H1 (cell line): ENCODE data around the gene CENPA.

Source experiments
- ATF3 ChIP-seq: IDR thresholded peaks from 2 replicates; pipeline ENCODE4 v1.6.1; 2011; ENCODE audit warnings: low read depth, mild to moderate bottlenecking, low read length; ENCODE audit not compliant: insufficient read depth
- CTCF ChIP-seq, 3 experiments: IDR thresholded peaks; 1 replicate in 2 of 3; 2 replicates in 1 of 3; pipeline versions ENCODE4 v1.5.1 to v1.6.1; 2011; ENCODE audit warnings: low read length in 3 of 3, mild to moderate bottlenecking in 3 of 3, inconsistent platforms in 2 of 3, low read depth in 1 of 3, moderate library complexity in 1 of 3; ENCODE audit not compliant: insufficient read depth in 1 of 3; ENCODE audit errors: control extremely low read depth in 1 of 3
- EP300 ChIP-seq, 2 experiments: IDR thresholded peaks; 1 replicate in 1 of 2; 2 replicates in 1 of 2; pipeline ENCODE4 v1.6.1; 2011 to 2012; ENCODE audit warnings: low read depth in 2 of 2, low read length in 2 of 2, mild to moderate bottlenecking in 2 of 2, borderline replicate concordance in 1 of 2, inconsistent platforms in 1 of 2, moderate library complexity in 1 of 2
- HDAC6 ChIP-seq: IDR thresholded peaks from one replicate; pipeline ENCODE4 v1.7.1; 2012; ENCODE audit warnings: low read depth, mild to moderate bottlenecking, inconsistent platforms, low read length, moderate library complexity
- JUN ChIP-seq: IDR thresholded peaks from 2 replicates; pipeline ENCODE4 v1.6.1; 2011; ENCODE audit warnings: low read depth, mild to moderate bottlenecking, improper control_type of control experiment, low read length
- JUND ChIP-seq: IDR thresholded peaks from 2 replicates; pipeline ENCODE4 v1.6.1; 2011; ENCODE audit warnings: mild to moderate bottlenecking, improper control_type of control experiment, low read length
- MAFK ChIP-seq: IDR thresholded peaks from 2 replicates; pipeline ENCODE4 v1.6.1; 2012; ENCODE audit warnings: low read depth, mild to moderate bottlenecking, improper control_type of control experiment, low read length
- PHF8 ChIP-seq: fragments of 200-600 bp; sonication (generic); conservative IDR thresholded peaks from 2 replicates; pipeline ENCODE4 v1.7.1; 2012; ENCODE audit warnings: low read depth, mild to moderate bottlenecking, inconsistent platforms, low read length, moderate library complexity
- POLR2A ChIP-seq, 2 experiments: IDR thresholded peaks; 1 replicate in 1 of 2; 2 replicates in 1 of 2; pipeline ENCODE4 v1.6.1; 2011; ENCODE audit warnings: low read depth in 2 of 2, low read length in 2 of 2, mild to moderate bottlenecking in 2 of 2; ENCODE audit errors: control extremely low read depth in 1 of 2
- POLR2AphosphoS5 ChIP-seq: IDR thresholded peaks from 2 replicates; pipeline ENCODE4 v1.6.1; 2011; ENCODE audit warnings: low read depth, low read length
- SIN3A ChIP-seq, 2 experiments: IDR thresholded peaks in 1 of 2; conservative IDR thresholded peaks in 1 of 2; 2 replicates each; pipeline ENCODE4 v1.6.1; 2011 to 2012; ENCODE audit warnings: low read length in 2 of 2, improper control_type of control experiment in 1 of 2, low read depth in 1 of 2, mild to moderate bottlenecking in 1 of 2
- TAF7 ChIP-seq: optimal IDR thresholded peaks from 2 replicates; pipeline ENCODE3; 2011; ENCODE audit warnings: low read depth, mild to moderate bottlenecking, inconsistent platforms, low read length, moderate library complexity, borderline replicate concordance

GRCh38 chr2:26757873-26758789 is 27.7 kb upstream of the CENPA start:
- no peak for TF ChIP-seq CTCF (IDR thresholded peaks at IDR 0.05; ENCODE audit: control extremely low read depth in 1 of 3, insufficient read depth in 1 of 3, low read depth in 1 of 3, low read length in 3 of 3)
- no peak; the same call in 1 of the 2 replicates for TF ChIP-seq POLR2AphosphoS5
- TF ChIP-seq EP300 (IDR thresholded peaks at IDR 0.05; ENCODE audit: borderline replicate concordance in 1 of 2, low read depth in 2 of 2, low read length in 2 of 2): peak in 1 of 2 experiments; percentile 75; a peak in 1 of 3 replicates
- 0 out of 2 replicates have a peak, but pooled peaks have one; percentile 13 for TF ChIP-seq ATF3
- no peak for TF ChIP-seq SIN3A (conservative IDR thresholded peaks at IDR 0.05 in 1 of 2, IDR thresholded peaks at IDR 0.05 in 1 of 2; ENCODE audit: low read depth in 1 of 2, low read length in 2 of 2)
- TF ChIP-seq POLR2A (IDR thresholded peaks at IDR 0.05; ENCODE audit: control extremely low read depth in 1 of 2, low read depth in 2 of 2, low read length in 2 of 2): no peak
- peak; percentile 68; the same call in 1 of the 2 replicates for TF ChIP-seq JUN
- TF ChIP-seq PHF8: no peak
- TF ChIP-seq MAFK: no peak
- no peak for TF ChIP-seq HDAC6
- no peak for TF ChIP-seq TAF7
- TF ChIP-seq JUND: peak; percentile 88
